CD14-positive monocyte (primary cell): ENCODE results near the gene STARD13. TPM values are rescaled to one million over a fixed set of nuclear protein-coding genes. Genes with fewer than 3 reads are reported as not detected.

ENCODE experiments used
- DNase-seq, 3 donors: peaks; one replicate each; pipeline ENCODE4 v3.0.0-alpha.2; 2011 to 2022
- H2AFZ ChIP-seq: 2 replicates; pipeline ENCODE4 v1.6.0; 2012; ENCODE audit warnings: mild to moderate bottlenecking, low read depth, low read length, inconsistent platforms; ENCODE audit not compliant: insufficient read depth, poor library complexity, severe bottlenecking
- H3K27ac ChIP-seq, 2 donors: 1 replicate in 1 of 2; 2 replicates in 1 of 2; pipeline ENCODE4 v1.5.1; 2012 to 2013; ENCODE audit warnings: low read length in 2 of 2, control low read depth in 1 of 2, inconsistent platforms in 1 of 2, low read depth in 1 of 2, mild to moderate bottlenecking in 1 of 2
- H3K27me3 ChIP-seq, 2 donors: one replicate each; pipeline versions ENCODE4 v1.6.0 to v1.6.1; 2011 to 2013; ENCODE audit warnings: low read length in 2 of 2; ENCODE audit not compliant: control insufficient read depth in 2 of 2, insufficient read depth in 2 of 2
- H3K36me3 ChIP-seq, 2 donors: replicated peaks in 1 of 2; 1 replicate in 1 of 2; 2 replicates in 1 of 2; pipeline versions ENCODE4 v1.5.1 to v1.6.1; 2012 to 2013; ENCODE audit warnings: low read length in 2 of 2, control low read depth in 1 of 2, inconsistent platforms in 1 of 2, mild to moderate bottlenecking in 1 of 2; ENCODE audit not compliant: insufficient read depth in 2 of 2, control insufficient read depth in 1 of 2
- H3K4me1 ChIP-seq, 2 donors: 1 replicate in 1 of 2; 2 replicates in 1 of 2; pipeline versions ENCODE4 v1.5.1 to v1.6.1; 2012 to 2013; ENCODE audit warnings: low read length in 2 of 2, control low read depth in 1 of 2, inconsistent platforms in 1 of 2, mild to moderate bottlenecking in 1 of 2, moderate library complexity in 1 of 2; ENCODE audit not compliant: insufficient read depth in 2 of 2, control insufficient read depth in 1 of 2
- H3K4me2 ChIP-seq: replicated peaks from 2 replicates; pipeline ENCODE3; 2012; ENCODE audit warnings: low read length, moderate library complexity, mild to moderate bottlenecking; ENCODE audit not compliant: poor library complexity, severe bottlenecking; ENCODE audit errors: extremely low read depth
- H3K4me3 ChIP-seq, 3 experiments: fragments of 200-600 bp in 1 of 3; sonication (generic) in 1 of 3; replicated peaks in 1 of 3; 1 replicate in 2 of 3; 2 replicates in 1 of 3; pipeline ENCODE4 v1.5.1; 2011 to 2013; ENCODE audit warnings: low read length in 3 of 3, mild to moderate bottlenecking in 3 of 3, control low read depth in 2 of 3, low read depth in 2 of 3, inconsistent platforms in 1 of 3, moderate library complexity in 1 of 3
- H3K79me2 ChIP-seq: 2 replicates; pipeline ENCODE4 v1.6.0; 2012; ENCODE audit warnings: mild to moderate bottlenecking, control low read depth, inconsistent platforms, low read length, moderate library complexity; ENCODE audit not compliant: insufficient read depth
- H3K9ac ChIP-seq: 2 replicates; pipeline ENCODE4 v1.6.0; 2017; ENCODE audit warnings: low read length, mild to moderate bottlenecking; ENCODE audit not compliant: insufficient read depth, poor library complexity, severe bottlenecking
- H3K9me3 ChIP-seq, 2 donors: replicated peaks in 1 of 2; 1 replicate in 1 of 2; 2 replicates in 1 of 2; pipeline versions ENCODE4 v1.5.1 to v1.6.1; 2012 to 2013; ENCODE audit warnings: low read length in 2 of 2, control low read depth in 1 of 2; ENCODE audit not compliant: control insufficient read depth in 1 of 2, insufficient read depth in 1 of 2
- H4K20me1 ChIP-seq: 2 replicates; pipeline ENCODE4 v1.6.0; 2012; ENCODE audit warnings: mild to moderate bottlenecking, low read length, control low read depth, moderate library complexity; ENCODE audit not compliant: insufficient read depth
- H3K27ac Mint-ChIP-seq, 7 donors: one replicate each; pipeline ENCODE4 v1.8.0; 2020; ENCODE audit warnings: mild to moderate bottlenecking in 7 of 7, mixed read lengths in 7 of 7, moderate library complexity in 6 of 7, inconsistent platforms in 2 of 7
- H3K27me3 Mint-ChIP-seq, 3 donors: one replicate each; pipeline ENCODE4 v1.8.0; 2021 to 2022; ENCODE audit warnings: low read depth in 3 of 3, mild to moderate bottlenecking in 3 of 3, mixed read lengths in 3 of 3, moderate library complexity in 3 of 3, inconsistent platforms in 1 of 3
- H3K36me3 Mint-ChIP-seq, 2 donors: one replicate each; pipeline ENCODE4 v1.8.0; 2020; ENCODE audit warnings: mixed read lengths in 2 of 2, inconsistent platforms in 1 of 2, mild to moderate bottlenecking in 1 of 2
- H3K4me1 Mint-ChIP-seq: one replicate; pipeline ENCODE4 v1.8.0; 2020; ENCODE audit warnings: mild to moderate bottlenecking, mixed read lengths
- H3K4me3 Mint-ChIP-seq, 2 donors: one replicate each; pipeline ENCODE4 v1.8.0; 2020; ENCODE audit warnings: mild to moderate bottlenecking in 2 of 2, mixed read lengths in 2 of 2, moderate library complexity in 1 of 2
- H3K9me3 Mint-ChIP-seq, 7 donors: one replicate each; pipeline ENCODE4 v1.8.0; 2020 to 2022; ENCODE audit warnings: mixed read lengths in 7 of 7, mild to moderate bottlenecking in 6 of 7, moderate library complexity in 6 of 7, inconsistent platforms in 2 of 7
- CTCF ChIP-seq: fragments of 200-600 bp; IDR thresholded peaks from one replicate; pipeline ENCODE4 v1.8.0; 2022; ENCODE audit warnings: antibody characterized with exemption, mild to moderate bottlenecking
- WGBS: methylation state at CpG from one replicate; pipeline ENCODE4 v1.1.5; 2013; ENCODE audit warnings: missing lambda C conversion rate; ENCODE audit not compliant: insufficient coverage; 5-methylcytosine and 5-hydroxymethylcytosine counted together
- intact Hi-C, 2 donors: fragments of 100-400 bp; cut with micrococcal nuclease; formaldehyde crosslinking; loops; one replicate each; pipeline versions ENCODE4 v1.15.0 to v1.15.1; 2023
- polyA plus RNA-seq, 3 donors: library from polyadenylated mRNA; depleted of rRNA in 1 of 3; unstranded in 2 of 3; stranded (reverse) in 1 of 3; fragments of 300-500 nt in 2 of 3; fragments of >200 nt in 1 of 3; fragmentation: Illumina TruSeq in 2 of 3; gene quantifications; 1 replicate in 2 of 3; 2 replicates in 1 of 3; pipeline ENCODE4 v1.2.3, GENCODE V29; 2012 to 2021

Gene STARD13
- polyA plus RNA-seq, 3 donors: 0.37 to 0.69 (median 0.60) TPM

GRCh38 chr13:33109271-33109697, 176.3 kb downstream of the STARD13 start:
- peaks cover 0 to 2% (median 0%) of the 10 kb centered on the region in 7 donors for H3K9me3 Mint-ChIP-seq
- H3K9me3 ChIP-seq: no peaks in the 10 kb centered on the region
- WGBS: 83% methylated on average over 2 of the region's 2 CpGs
- intact Hi-C loops: no loop called here
- no peaks in the 10 kb centered on the region for H3K79me2 ChIP-seq
- H3K4me2 ChIP-seq: no peak overlapping the region
- TF ChIP-seq CTCF: no peak
- peak overlapping the region in 1 of 7 donors; percentile 2 for H3K27ac Mint-ChIP-seq
- peaks cover 0 to 4% (median 0%) of the 10 kb centered on the region in 3 donors for H3K27me3 Mint-ChIP-seq
- H3K9ac ChIP-seq: no peak overlapping the region
- H4K20me1 ChIP-seq: no peaks in the 10 kb centered on the region
- H3K27ac ChIP-seq: no peak overlapping the region
- H3K36me3 ChIP-seq: no peaks in the 10 kb centered on the region
- no peak for DNase-seq
- H3K4me1 Mint-ChIP-seq: peaks cover 51% of the 10 kb centered on the region
- H2AFZ ChIP-seq: no peak overlapping the region
- H3K4me3 ChIP-seq: no peak overlapping the region
- peaks cover 3 to 4% of the 10 kb centered on the region in 2 donors for H3K36me3 Mint-ChIP-seq
- no peaks in the 10 kb centered on the region for H3K27me3 ChIP-seq
- H3K4me3 Mint-ChIP-seq: no peak overlapping the region
- H3K4me1 ChIP-seq: peaks cover 48 to 52% of the 10 kb centered on the region in 2 donors

- peaks cover 51% of the 10 kb centered on the region for H3K4me1 Mint-ChIP-seq
Observed at GRCh38 chr13:33108620-33109019, 176.9 kb downstream of the STARD13 start.

More at GRCh38 chr13:33108620-33109019, 176.9 kb downstream of the STARD13 start:
- no peak for DNase-seq
- Histone ChIP-seq H3K27me3 (no peaks in the 10 kb centered on the region), H3K4me1 (peaks cover 48 to 52% of the 10 kb centered on the region in 2 donors), H2AFZ (no peak overlapping the region), H3K9ac (no peak overlapping the region), H3K4me2 (no peak overlapping the region), H3K36me3 (no peaks in the 10 kb centered on the region), H3K4me3 (no peak overlapping the region), H3K9me3 (no peaks in the 10 kb centered on the region), H4K20me1 (no peaks in the 10 kb centered on the region), H3K27ac (no peak overlapping the region), H3K79me2 (no peaks in the 10 kb centered on the region)
- peaks cover 2 to 3% of the 10 kb centered on the region in 2 donors for H3K36me3 Mint-ChIP-seq
- H3K27me3 Mint-ChIP-seq: peaks cover 0 to 4% (median 0%) of the 10 kb centered on the region in 3 donors
- no peak for TF ChIP-seq CTCF
- no peak overlapping the region for H3K27ac Mint-ChIP-seq
- intact Hi-C loops: no loop called here
- H3K4me3 Mint-ChIP-seq: no peak overlapping the region
- peaks cover 0 to 2% (median 0%) of the 10 kb centered on the region in 7 donors for H3K9me3 Mint-ChIP-seq
- 96% methylated on average over 4 of the region's 5 CpGs for WGBS
